K562 (cell line): ENCODE results near the gene BBC3. TPM values are rescaled to one million over a fixed set of nuclear protein-coding genes. Genes with fewer than 3 reads are reported as not detected.

Experiments
- BCL6 ChIP-seq: fragments of 250-450 bp; sonication (Bioruptor Pico); IDR thresholded peaks from 2 replicates; pipeline ENCODE4 v1.4.0; 2020
- CBX5 ChIP-seq: IDR thresholded peaks from 2 replicates; pipeline ENCODE4 v1.6.1; 2014; ENCODE audit warnings: low read depth, borderline replicate concordance
- HOXB6 ChIP-seq: fragments of 250-450 bp; sonication (Bioruptor Pico); IDR thresholded peaks from 2 replicates; pipeline ENCODE4 v1.5.1; 2022; ENCODE audit warnings: mild to moderate bottlenecking, borderline replicate concordance
- KHSRP ChIP-seq: fragments of 450-650 bp; IDR thresholded peaks from 2 replicates; pipeline ENCODE4 v1.6.1; 2017
- KLF16 ChIP-seq: IDR thresholded peaks from 2 replicates; pipeline ENCODE4 v1.6.1; 2016; ENCODE audit warnings: antibody characterized with exemption
- LCOR ChIP-seq: sonication (generic); formaldehyde crosslinking; IDR thresholded peaks from 2 replicates; pipeline ENCODE4 v1.8.0; 2022; ENCODE audit warnings: mild to moderate bottlenecking, missing genetic modification reagents
- NONO ChIP-seq, 2 experiments: fragments of 200-400 bp in 1 of 2; fragments of 450-650 bp in 1 of 2; formaldehyde crosslinking in 1 of 2; IDR thresholded peaks; 2 replicates each; pipeline ENCODE4 v1.6.1; 2017; ENCODE audit warnings: low read depth in 2 of 2, mild to moderate bottlenecking in 2 of 2, moderate library complexity in 2 of 2, low read length in 1 of 2
- PHF20 ChIP-seq: fragments of 450-650 bp; IDR thresholded peaks from 2 replicates; pipeline ENCODE4 v1.6.1; 2018; ENCODE audit not compliant: partially characterized antibody
- SMAD4 ChIP-seq: fragments of 250-450 bp; sonication (Bioruptor Pico); conservative IDR thresholded peaks from 2 replicates; pipeline ENCODE4 v1.8.0; 2021; ENCODE audit warnings: inconsistent platforms, mild to moderate bottlenecking, moderate library complexity
- TAF9B ChIP-seq: fragments of 450-650 bp; IDR thresholded peaks from 2 replicates; pipeline ENCODE4 v1.6.1; 2018; ENCODE audit warnings: mild to moderate bottlenecking; ENCODE audit not compliant: partially characterized antibody
- TEAD2 ChIP-seq: fragments of 450-650 bp; IDR thresholded peaks from 2 replicates; pipeline ENCODE4 v1.6.1; 2016; ENCODE audit warnings: missing genetic modification characterization, control low read depth, missing compliant biosample characterization
- TRIM24 ChIP-seq, 2 experiments: fragments of 450-650 bp; IDR thresholded peaks; 2 replicates each; pipeline ENCODE4 v1.6.1; 2016
- ZKSCAN1 ChIP-seq: fragments of 150-350 bp; IDR thresholded peaks from 2 replicates; pipeline ENCODE4 v1.6.1; 2016; ENCODE audit warnings: low read depth, low read length
- ZKSCAN3 ChIP-seq: fragments of 250-450 bp; sonication (Bioruptor Pico); IDR thresholded peaks from 2 replicates; pipeline ENCODE4 v1.4.0; 2020
- ZNF239 ChIP-seq: fragments of 250-450 bp; sonication (Bioruptor Pico); IDR thresholded peaks from 2 replicates; pipeline ENCODE4 v1.4.0; 2020; ENCODE audit warnings: mild to moderate bottlenecking
- ZNF41 ChIP-seq: fragments of 250-450 bp; sonication (Bioruptor Pico); conservative IDR thresholded peaks from 2 replicates; pipeline ENCODE4 v1.4.0; 2020; ENCODE audit warnings: mild to moderate bottlenecking
- polyA plus RNA-seq, 8 experiments: library from polyadenylated mRNA; depleted of rRNA in 4 of 8; stranded (reverse) in 5 of 8; unstranded in 3 of 8; fragments of >200 nt; fragmentation: Nextera tagmentation in 2 of 8; fragmentation: Illumina TruSeq in 1 of 8; extraction: Ambion mirVana in 2 of 8; extraction: Trizol in 1 of 8; gene quantifications; 2 replicates each; pipeline versions ENCODE4 v1.2.1 to v1.2.3, GENCODE V29; 2011 to 2014; ENCODE audit warnings: inconsistent platforms in 1 of 8, missing spikeins in 1 of 8
- total RNA-seq, 7 experiments: library from RNA; depleted of rRNA in 6 of 7; stranded (reverse); fragments of >200 nt in 6 of 7; fragmentation: Illumina TruSeq in 2 of 7; extraction: Trizol in 2 of 7; gene quantifications; 2 replicates each; pipeline versions ENCODE4 v1.2.1 to v1.2.3, GENCODE V29; 2011 to 2021; ENCODE audit warnings: low replicate concordance in 1 of 7
- TF ChIP-seq, protein P1 (sequence below): fragments of 450-650 bp; IDR thresholded peaks from 2 replicates; pipeline ENCODE4 v1.6.1; 2016
- TF ChIP-seq, protein P2 (sequence below): sonication (generic); formaldehyde crosslinking; IDR thresholded peaks from 2 replicates; pipeline ENCODE4 v1.8.0; 2022; ENCODE audit warnings: mild to moderate bottlenecking, missing genetic modification reagents
- TF ChIP-seq, protein P3 (sequence below): fragments of 450-650 bp; formaldehyde crosslinking; IDR thresholded peaks from 2 replicates; pipeline ENCODE4 v1.4.0; 2020; ENCODE audit warnings: mild to moderate bottlenecking, mixed read lengths
- TF ChIP-seq, protein P4 (sequence below): fragments of 250-450 bp; sonication (Bioruptor Pico); IDR thresholded peaks from 2 replicates; pipeline ENCODE4 v1.9.0; 2021; ENCODE audit warnings: mild to moderate bottlenecking
- TF ChIP-seq, protein P5 (sequence below): sonication (generic); formaldehyde crosslinking; IDR thresholded peaks from 2 replicates; pipeline ENCODE4 v1.8.0; 2022; ENCODE audit warnings: mild to moderate bottlenecking, low read depth, missing genetic modification reagents
- TF ChIP-seq, protein P6 (sequence below): IDR thresholded peaks from 2 replicates; pipeline ENCODE4 v1.6.1; 2014; ENCODE audit warnings: antibody characterized with exemption

Gene BBC3
- total and polyA plus RNA-seq, 9 of the 15 experiments (the other 6 are each of a cell fraction or from before 2014, with no cell fraction given): 0.15 to 30.7 (median 4.8) TPM

DNA sequence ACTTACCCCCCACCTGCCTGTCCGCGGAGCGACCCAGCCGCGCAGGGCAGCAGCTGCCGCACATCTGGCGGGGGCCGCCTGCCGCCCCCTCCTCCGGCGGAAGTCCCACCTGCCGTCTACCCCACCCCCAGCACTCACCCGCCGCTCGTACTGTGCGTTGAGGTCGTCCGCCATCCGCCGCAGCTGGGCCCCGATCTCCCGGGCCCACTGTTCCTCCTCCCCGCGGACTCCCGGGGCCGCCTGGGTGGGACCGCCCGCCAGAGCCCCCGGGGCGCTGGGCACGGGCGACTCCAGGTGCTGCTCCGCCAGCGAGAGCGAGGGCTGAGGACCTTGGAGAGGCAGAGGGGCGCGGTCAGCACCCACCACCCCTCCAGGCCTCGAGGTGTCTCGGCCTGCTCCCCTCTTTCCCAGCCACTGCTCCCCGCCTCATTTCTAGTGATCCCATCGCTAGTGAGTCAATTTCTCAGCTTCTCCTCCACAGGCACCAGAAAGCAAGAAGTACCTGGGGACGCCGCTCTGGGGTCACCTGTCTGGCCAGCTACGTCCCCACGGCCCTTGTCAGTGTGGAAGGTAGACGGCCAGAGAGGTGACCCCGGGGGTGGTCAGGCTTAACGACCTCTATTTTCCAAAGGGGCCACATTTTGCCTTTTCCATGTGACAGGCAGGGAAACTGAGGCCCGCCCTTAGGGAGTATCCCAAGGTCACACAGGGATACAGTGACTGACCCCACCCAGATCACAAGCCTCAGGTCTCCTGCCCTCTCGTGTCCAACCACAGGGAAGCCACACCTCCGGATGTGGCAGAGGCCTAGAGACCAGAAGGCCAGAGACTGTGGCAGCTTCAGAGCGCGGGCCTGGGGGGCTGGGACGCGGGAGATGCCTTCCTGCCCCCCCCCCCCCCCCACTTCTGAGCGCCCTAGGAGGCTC is 4.3 kb downstream of the BBC3 start (continued):
- TF ChIP-seq, protein P1, sequence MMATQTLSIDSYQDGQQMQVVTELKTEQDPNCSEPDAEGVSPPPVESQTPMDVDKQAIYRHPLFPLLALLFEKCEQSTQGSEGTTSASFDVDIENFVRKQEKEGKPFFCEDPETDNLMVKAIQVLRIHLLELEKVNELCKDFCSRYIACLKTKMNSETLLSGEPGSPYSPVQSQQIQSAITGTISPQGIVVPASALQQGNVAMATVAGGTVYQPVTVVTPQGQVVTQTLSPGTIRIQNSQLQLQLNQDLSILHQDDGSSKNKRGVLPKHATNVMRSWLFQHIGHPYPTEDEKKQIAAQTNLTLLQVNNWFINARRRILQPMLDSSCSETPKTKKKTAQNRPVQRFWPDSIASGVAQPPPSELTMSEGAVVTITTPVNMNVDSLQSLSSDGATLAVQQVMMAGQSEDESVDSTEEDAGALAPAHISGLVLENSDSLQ: peak; percentile 25; the same call in 1 of the 2 replicates
- TF ChIP-seq ZNF239 (no peak; the same call in 1 of the 2 replicates), KLF16 (no peak), ZKSCAN3 (CRISPR knock-in tag) (no peak), ZKSCAN1 (peak; percentile 15; the same call in 1 of the 2 replicates), TRIM24 (IDR thresholded peaks at IDR 0.05) (no peak; a peak in 1 of 4 replicates), LCOR (CRISPR knock-in tag) (peak; percentile 69), ZNF41 (CRISPR knock-in tag) (peak; percentile 71), PHF20 (peak; percentile 57), HOXB6 (CRISPR knock-in tag) (peak; percentile 2; the same call in 1 of the 2 replicates), BCL6 (0 out of 2 replicates have a peak, but pooled peaks have one; percentile 39), CBX5 (no peak), TEAD2 (tag) (no peak), SMAD4 (CRISPR knock-in tag) (peak; percentile 16), NONO (IDR thresholded peaks at IDR 0.05; ENCODE audit: low read depth in 2 of 2, low read length in 1 of 2) (peak in 1 of 2 experiments; percentile 99; a peak in 2 of 4 replicates), KHSRP (no peak), TAF9B (no peak)
- TF ChIP-seq, protein P2, sequence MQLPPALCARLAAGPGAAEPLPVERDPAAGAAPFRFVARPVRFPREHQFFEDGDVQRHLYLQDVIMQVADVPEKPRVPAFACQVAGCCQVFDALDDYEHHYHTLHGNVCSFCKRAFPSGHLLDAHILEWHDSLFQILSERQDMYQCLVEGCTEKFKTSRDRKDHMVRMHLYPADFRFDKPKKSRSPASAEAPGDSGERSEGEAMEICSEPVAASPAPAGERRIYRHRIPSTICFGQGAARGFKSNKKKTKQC: 0 out of 2 replicates have a peak, but pooled peaks have one; percentile 8
- TF ChIP-seq, protein P3, sequence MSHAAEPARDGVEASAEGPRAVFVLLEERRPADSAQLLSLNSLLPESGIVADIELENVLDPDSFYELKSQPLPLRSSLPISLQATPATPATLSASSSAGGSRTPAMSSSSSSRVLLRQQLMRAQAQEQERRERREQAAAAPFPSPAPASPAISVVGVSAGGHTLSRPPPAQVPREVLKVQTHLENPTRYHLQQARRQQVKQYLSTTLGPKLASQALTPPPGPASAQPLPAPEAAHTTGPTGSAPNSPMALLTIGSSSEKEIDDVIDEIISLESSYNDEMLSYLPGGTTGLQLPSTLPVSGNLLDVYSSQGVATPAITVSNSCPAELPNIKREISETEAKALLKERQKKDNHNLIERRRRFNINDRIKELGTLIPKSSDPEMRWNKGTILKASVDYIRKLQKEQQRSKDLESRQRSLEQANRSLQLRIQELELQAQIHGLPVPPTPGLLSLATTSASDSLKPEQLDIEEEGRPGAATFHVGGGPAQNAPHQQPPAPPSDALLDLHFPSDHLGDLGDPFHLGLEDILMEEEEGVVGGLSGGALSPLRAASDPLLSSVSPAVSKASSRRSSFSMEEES (CRISPR knock-in tag): peak; percentile 0; the same call in 1 of the 2 replicates
- TF ChIP-seq, protein P4, sequence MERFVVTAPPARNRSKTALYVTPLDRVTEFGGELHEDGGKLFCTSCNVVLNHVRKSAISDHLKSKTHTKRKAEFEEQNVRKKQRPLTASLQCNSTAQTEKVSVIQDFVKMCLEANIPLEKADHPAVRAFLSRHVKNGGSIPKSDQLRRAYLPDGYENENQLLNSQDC: peak; percentile 41; the same call in 1 of the 2 replicates
- TF ChIP-seq, protein P5, sequence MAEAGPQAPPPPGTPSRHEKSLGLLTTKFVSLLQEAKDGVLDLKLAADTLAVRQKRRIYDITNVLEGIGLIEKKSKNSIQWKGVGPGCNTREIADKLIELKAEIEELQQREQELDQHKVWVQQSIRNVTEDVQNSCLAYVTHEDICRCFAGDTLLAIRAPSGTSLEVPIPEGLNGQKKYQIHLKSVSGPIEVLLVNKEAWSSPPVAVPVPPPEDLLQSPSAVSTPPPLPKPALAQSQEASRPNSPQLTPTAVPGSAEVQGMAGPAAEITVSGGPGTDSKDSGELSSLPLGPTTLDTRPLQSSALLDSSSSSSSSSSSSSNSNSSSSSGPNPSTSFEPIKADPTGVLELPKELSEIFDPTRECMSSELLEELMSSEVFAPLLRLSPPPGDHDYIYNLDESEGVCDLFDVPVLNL (CRISPR knock-in tag): no peak
- TF ChIP-seq, protein P6, sequence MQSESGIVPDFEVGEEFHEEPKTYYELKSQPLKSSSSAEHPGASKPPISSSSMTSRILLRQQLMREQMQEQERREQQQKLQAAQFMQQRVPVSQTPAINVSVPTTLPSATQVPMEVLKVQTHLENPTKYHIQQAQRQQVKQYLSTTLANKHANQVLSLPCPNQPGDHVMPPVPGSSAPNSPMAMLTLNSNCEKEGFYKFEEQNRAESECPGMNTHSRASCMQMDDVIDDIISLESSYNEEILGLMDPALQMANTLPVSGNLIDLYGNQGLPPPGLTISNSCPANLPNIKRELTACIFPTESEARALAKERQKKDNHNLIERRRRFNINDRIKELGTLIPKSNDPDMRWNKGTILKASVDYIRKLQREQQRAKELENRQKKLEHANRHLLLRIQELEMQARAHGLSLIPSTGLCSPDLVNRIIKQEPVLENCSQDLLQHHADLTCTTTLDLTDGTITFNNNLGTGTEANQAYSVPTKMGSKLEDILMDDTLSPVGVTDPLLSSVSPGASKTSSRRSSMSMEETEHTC: peak; percentile 81; the same call in 1 of the 2 replicates
